ENCODE measurements around the gene ATL3. TPM values are rescaled to one million over a fixed set of nuclear protein-coding genes. Genes with fewer than 3 reads are reported as not detected.
A peak's percentile ranks its signal among the peaks of the same experiment; 100 is the strongest.

Gene ATL3
- total RNA-seq, 1 donor from 2014 or later = 13.4 TPM

- H3K27ac ChIP-seq (replicated peaks) = no peak overlapping the region
- no peaks in the 10 kb centered on the region for H3K9me3 ChIP-seq (replicated peaks)
- peaks cover 15% of the 10 kb centered on the region for H3K4me1 ChIP-seq
- H3K36me3 ChIP-seq = no peaks in the 10 kb centered on the region
- no peak for DNase-seq
- no peak for TF ChIP-seq CTCF (IDR thresholded peaks at IDR 0.05; ENCODE audit: borderline replicate concordance)
- H3K4me3 ChIP-seq = no peak overlapping the region
- intact Hi-C loops (cut with micrococcal nuclease) = loop anchor here (10.0 kb wide), 1 partner anchor 49 kb away; no protein-coding TSS in a partner anchor
- H3K27me3 ChIP-seq (ENCODE audit: low read depth) = no peaks in the 10 kb centered on the region
Observed at GRCh38 chr11:63713766-63714165, 42.6 kb upstream of the ATL3 start.

- Histone ChIP-seq H3K27ac (replicated peaks) (no peak overlapping the region), H3K4me1 (peaks cover 15% of the 10 kb centered on the region), H3K27me3 (ENCODE audit: low read depth) (no peaks in the 10 kb centered on the region), H3K4me3 (no peak overlapping the region), H3K9me3 (replicated peaks) (no peaks in the 10 kb centered on the region), H3K36me3 (no peaks in the 10 kb centered on the region)
- TF ChIP-seq CTCF (IDR thresholded peaks at IDR 0.05; ENCODE audit: borderline replicate concordance) = no peak
- intact Hi-C loops (cut with micrococcal nuclease) = loop anchor here (10.0 kb wide), 1 partner anchor 47 kb away; no protein-coding TSS in a partner anchor
- no peak for DNase-seq
Observed at GRCh38 chr11:63711838-63712237, 40.7 kb upstream of the ATL3 start.

GRCh38 chr11:63710476-63711217 is 39.5 kb upstream of the ATL3 start:
- H3K4me3 ChIP-seq = no peak overlapping the region
- peaks cover 18% of the 10 kb centered on the region for H3K4me1 ChIP-seq
- no peak overlapping the region for H3K27ac ChIP-seq (replicated peaks)
- intact Hi-C loops (cut with micrococcal nuclease) = loop anchor here (10.0 kb wide), 1 partner anchor 46 kb away; no protein-coding TSS in a partner anchor
- H3K9me3 ChIP-seq (replicated peaks) = no peaks in the 10 kb centered on the region
- peak; percentile 34 for TF ChIP-seq CTCF (IDR thresholded peaks at IDR 0.05; ENCODE audit: borderline replicate concordance)
- no peaks in the 10 kb centered on the region for H3K36me3 ChIP-seq
- no peaks in the 10 kb centered on the region for H3K27me3 ChIP-seq (ENCODE audit: low read depth)
- no peak for DNase-seq

GRCh38 chr11:63709336-63709884 is 38.2 kb upstream of the ATL3 start:
- H3K27me3 ChIP-seq (ENCODE audit: low read depth) = no peaks in the 10 kb centered on the region
- peaks cover 25% of the 10 kb centered on the region for H3K4me1 ChIP-seq
- no peak for TF ChIP-seq CTCF (IDR thresholded peaks at IDR 0.05; ENCODE audit: borderline replicate concordance)
- intact Hi-C loops (cut with micrococcal nuclease) = no loop called here
- no peaks in the 10 kb centered on the region for H3K9me3 ChIP-seq (replicated peaks)
- no peak overlapping the region for H3K27ac ChIP-seq (replicated peaks)
- no peak for DNase-seq
- no peak overlapping the region for H3K4me3 ChIP-seq
- no peaks in the 10 kb centered on the region for H3K36me3 ChIP-seq

- no peak for DNase-seq
- TF ChIP-seq CTCF (IDR thresholded peaks at IDR 0.05; ENCODE audit: borderline replicate concordance) = no peak
- H3K27ac ChIP-seq (replicated peaks) = no peak overlapping the region
- H3K36me3 ChIP-seq = no peaks in the 10 kb centered on the region
- no peak overlapping the region for H3K4me3 ChIP-seq
- no peaks in the 10 kb centered on the region for H3K9me3 ChIP-seq (replicated peaks)
- peaks cover 25% of the 10 kb centered on the region for H3K4me1 ChIP-seq
- intact Hi-C loops (cut with micrococcal nuclease) = no loop called here
- H3K27me3 ChIP-seq (ENCODE audit: low read depth) = no peaks in the 10 kb centered on the region
Observed at GRCh38 chr11:63708764-63709163, 37.6 kb upstream of the ATL3 start.
